GM19467 (cell line): ENCODE data around the gene NTM.

Experiments used
- ATAC-seq: cut with Tn5 transposase; IDR thresholded peaks from one replicate; pipeline ENCODE4 v1.9.1; 2021; ENCODE audit warnings: mild to moderate bottlenecking, moderate library complexity; ENCODE audit not compliant: unreplicated experiment

The NTM gene

DNA sequence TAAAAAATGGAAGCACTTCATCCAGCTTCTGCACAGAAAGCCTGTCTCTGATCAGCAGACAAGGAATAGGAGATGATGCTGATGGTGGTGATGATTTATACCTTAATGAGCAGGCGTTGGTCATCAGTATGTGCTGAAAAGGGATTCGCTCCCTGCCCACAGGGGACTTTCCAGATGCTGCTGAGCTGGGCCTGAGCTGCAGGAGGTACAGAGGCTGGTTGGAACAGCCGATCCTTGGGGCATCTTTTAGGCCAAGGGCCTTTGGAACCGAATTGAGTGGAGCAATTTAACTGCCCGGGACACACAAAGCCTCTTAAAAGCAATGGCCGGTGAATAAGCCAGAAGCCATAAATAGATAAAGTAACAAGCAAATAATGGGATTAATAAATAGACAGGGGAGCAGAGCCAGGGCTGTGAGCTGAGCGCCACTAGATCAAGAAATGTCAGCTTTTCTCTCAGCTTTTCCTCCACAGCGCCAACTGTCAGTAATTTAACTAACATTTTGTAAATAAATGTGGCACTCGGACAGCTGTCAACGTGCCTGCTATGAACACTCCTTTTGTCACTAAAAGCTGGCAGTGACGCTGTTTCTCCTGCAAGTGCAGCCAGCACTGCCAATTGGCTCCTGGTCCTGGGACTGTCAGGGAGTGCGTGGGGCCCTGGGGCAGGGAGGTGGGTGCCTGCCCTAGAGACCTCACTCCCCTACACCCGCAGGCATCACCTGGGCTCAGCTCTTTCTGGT, 562.3 kb downstream of the NTM start:
- no peak for ATAC-seq

DNA sequence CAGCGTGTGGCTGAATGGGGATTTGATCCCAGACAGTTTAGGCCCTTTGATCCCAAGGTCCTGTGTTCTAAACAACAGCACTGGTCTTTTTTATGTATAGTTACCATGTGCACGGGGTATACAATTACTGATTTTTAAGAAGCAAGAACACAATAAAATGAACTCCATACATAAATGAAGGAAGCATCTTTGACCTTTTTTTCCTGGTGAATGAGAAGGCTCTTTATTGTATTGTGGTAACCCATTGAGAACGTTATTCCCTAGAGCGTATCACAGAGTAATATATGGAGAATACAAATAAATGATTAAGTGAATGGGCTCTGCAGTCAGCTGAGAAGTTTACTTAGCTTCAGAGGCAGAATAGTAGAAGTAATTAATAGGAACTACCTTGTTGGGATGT, 563.6 kb downstream of the NTM start:
- no peak for ATAC-seq

DNA sequence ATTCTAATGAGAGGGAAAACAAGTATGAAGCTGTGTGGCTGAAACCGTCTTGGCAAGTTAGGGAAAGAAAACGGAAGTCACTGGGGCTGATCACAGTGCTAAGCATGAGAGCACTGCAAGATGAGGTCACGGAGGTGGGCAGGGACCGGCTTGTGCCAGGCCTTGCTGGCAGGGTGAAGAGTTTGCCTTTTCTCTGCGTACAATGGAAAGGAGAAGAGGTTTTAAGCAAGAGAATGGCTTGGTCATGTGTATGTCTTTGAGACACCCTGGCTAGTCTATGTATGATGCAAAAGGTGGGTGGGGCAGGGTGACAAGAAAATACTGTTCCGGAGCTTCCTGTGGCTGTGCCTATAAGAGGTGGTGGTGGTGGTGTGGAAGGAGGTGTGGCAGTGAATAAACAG, 567.9 kb downstream of the NTM start:
- no peak for ATAC-seq

DNA sequence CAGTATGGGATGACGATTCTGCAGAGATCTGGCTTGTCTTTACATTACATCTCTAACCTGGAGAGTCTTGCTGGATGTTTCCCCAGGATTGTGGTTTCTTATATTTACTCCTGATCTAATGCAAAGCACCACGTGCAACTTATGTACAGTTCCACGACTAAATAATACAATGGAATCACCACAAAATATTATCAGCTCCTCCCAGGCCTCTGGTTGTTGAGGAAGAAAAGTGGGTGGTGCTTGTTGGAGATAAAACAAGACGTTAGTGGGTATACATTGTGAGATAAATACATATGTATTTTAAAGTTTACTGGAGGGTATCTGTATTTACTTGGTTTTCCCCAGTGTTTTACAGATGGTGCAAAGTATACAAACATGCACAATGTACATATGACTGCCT, 569.7 kb downstream of the NTM start:
- ATAC-seq = no peak

DNA sequence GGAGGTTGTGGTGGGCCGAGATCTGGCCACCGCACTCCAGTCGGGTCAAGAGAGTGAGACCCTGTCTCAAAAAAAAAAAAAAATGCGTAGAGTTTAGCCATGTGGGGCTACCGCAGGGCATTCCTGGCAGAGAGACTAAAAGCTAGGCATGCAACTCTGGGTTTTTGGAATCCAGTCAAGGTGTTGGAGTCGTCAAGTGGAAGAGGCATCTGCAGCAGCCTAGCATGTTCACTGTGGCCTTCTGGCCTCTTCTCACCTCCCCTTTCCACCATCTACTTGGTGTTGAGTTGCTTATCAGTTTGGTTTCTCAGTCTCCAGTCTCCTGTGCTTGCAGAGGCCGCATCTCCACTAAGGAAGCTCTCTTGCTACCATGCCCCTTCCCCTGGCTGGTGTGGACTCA, 572.5 kb downstream of the NTM start:
- no peak for ATAC-seq

DNA sequence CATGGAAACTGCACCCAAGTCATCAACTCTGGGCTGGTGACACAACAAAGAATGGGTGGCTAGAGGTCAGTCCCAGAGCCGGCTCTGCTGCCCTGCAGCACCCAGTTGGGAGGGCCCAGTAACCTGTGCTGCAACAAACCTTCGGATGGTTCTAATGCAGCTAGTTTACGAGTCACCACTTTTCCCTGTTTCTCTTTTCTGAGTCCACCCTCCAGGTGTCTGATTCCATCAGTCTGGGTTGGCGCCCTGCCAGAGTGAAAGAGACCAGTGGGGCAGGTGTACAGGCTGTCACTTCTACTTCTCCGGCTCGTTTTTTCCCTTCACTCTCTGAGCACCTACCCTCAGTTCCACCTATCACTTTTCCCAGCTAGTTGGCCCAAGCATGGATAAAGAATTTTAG, 572.9 kb downstream of the NTM start:
- no peak for ATAC-seq

DNA sequence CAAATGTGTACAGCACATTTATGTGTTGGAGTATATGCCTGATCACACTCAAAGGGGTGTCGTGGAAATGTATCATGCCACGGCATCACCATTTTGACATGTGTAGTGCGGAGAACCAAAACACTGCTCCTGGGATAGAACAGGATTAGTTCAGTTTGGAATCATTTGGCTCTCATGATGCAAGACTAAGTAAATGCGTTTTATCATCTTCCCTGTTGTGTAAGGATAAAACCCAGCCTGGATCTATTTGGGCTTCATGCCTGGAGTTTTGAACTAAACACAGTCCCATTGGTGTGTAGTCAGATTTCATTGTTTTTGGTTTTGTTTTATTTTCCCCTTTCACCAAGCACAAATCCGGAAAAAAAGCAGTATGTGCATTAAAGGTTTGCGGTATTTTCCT, 574.3 kb downstream of the NTM start:
- no peak for ATAC-seq

DNA sequence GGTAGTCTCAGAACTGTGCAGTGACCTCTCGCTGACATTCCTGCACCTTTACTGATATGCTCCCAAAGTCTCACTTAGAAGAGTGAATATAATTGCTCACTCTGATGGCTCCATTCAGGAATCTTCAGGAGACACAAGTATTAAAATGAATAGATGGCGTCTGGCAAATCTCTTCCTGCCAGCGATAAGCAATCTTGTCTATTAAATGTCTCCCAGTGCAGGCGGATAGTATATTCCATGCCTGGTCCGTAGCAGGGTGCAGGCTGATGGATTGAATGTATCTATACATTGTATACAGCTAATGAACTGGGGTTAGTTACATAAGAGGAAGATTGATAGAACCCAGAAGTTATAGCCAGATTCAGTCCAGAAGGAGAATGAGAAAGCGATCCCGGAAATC, 575.3 kb downstream of the NTM start:
- ATAC-seq = no peak

DNA sequence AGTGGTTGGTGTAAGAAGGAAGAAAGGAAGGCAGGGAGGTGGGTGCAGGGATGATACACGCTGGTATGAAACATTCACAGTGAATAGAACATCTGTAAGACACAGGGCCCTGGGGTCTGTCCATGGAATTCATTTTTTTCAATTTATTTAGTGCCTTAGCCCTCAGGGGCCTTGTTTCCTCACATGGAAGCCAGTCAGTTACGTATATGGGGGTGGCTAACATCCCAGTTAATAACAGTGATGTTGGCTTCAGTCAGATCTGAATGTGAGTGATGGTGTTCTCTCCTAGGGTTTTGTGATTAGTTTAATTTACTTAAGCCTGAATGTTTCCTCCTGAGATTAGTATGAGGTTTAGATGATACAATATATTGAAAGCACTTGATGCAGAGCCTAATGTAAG, 577.1 kb downstream of the NTM start:
- no peak for ATAC-seq

DNA sequence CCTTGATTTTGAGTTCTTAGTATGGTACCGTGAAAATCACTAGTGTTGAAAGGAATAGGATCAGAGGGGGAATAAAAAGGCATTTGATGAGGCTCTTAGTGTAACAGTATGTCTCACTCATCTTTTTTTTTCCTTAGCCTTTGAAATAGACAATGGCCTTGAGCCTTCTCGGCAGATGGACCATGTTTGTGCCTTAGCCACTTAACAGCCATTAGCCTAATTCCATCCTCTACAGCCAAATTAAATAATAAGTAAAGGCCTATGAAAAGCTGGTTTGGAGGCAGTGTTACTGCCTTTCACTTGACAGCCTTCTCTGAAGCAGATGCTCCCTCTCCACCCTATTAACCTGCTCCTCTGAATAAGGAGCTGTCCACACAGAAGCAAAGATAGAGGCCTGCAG, 580.7 kb downstream of the NTM start:
- ATAC-seq = no peak

DNA sequence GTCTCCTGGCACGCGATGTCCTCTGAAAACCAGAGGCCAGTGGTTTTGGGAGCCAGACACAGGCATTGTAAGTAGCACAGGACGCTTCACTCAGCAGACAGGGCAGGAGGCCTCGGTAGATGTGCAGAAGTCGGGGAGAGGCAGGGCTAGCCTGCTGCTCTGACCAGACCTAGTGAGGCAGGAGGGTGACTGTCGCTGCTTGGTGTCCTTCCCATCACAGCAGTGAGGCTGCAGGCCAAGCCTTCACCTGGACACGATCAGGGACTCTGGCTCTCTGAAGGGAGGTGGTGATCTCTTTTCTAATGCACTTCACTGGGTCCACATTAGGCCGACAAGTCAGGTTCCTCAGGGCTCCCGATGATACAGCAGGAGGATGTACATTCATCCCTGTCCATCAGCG, 583.7 kb downstream of the NTM start:
- no peak for ATAC-seq

DNA sequence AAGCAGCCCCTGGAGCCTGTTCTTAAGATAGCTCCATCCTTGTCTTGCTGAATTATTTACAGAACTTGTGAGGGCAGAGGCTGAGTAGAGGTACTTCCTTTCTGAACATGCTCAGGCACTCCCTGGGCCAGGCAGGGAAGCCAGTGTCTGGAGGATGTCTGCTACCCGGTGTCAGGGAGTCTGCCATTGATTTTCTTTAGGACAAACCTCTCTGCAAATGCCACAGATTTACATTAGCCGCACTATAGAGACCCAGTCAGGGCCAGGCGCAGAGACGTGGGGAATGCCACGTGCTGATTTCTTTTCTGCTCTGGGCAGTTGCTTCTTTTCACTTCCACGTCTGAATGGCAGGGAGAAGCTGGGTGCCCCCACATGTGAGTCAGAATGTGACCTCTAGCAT, 585.5 kb downstream of the NTM start:
- ATAC-seq = no peak

DNA sequence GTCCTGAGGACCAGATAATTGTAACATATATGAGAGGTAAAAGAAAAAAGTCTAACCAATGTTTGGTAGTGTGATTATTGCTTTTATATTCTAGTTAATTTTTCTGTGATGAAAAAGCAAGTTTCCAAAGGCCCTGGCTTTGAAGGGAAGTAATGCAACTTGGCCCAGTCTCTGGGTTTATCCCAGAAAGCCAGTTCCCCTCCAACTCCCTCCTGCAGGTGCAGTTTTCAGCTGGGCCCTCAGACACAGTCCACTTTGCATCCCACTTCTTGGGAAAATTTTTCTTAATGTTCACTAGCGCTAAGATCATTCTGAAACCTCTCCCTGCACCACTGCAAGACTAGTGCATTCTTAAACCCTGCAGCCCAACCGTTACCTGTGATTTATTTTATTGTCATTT, 586.8 kb downstream of the NTM start:
- no peak for ATAC-seq

DNA sequence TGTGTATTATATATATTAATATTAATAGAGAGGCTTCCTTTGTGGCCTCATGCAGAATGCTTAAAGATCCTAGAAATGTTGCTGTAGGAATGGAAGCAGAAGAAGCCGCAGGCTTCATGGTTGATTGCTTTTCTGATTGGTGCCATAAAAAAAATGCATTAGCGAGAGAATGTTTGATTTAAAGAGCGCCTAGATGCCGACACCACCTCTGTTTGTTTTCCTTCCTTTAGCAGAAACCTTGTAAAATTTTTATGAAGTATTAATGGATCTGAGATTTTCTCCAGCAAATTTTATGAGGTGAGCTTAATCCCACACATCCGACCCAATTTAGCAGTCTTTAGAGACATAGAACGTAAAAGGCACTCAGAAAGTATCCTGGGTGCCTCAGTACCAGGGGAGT, 587.5 kb downstream of the NTM start:
- ATAC-seq = no peak

DNA sequence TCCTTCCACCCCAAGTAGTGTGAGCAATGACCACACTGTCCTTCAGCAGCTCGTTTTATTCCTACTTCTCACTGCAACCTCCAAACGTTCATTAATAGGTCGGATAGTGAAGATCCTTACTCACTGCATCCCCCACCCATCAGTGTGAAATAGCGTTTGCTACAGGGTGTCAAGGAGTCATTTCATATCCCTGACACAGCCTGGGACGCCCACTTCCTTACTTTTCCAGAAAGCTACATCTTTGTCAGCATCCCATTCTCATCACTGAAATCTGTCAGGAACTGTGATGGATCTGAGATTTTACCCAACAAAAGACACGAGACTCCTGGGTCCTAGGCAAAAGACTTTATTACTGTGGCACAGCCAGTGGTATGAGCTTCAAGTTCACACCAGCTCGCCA, 592.4 kb downstream of the NTM start:
- ATAC-seq = no peak

DNA sequence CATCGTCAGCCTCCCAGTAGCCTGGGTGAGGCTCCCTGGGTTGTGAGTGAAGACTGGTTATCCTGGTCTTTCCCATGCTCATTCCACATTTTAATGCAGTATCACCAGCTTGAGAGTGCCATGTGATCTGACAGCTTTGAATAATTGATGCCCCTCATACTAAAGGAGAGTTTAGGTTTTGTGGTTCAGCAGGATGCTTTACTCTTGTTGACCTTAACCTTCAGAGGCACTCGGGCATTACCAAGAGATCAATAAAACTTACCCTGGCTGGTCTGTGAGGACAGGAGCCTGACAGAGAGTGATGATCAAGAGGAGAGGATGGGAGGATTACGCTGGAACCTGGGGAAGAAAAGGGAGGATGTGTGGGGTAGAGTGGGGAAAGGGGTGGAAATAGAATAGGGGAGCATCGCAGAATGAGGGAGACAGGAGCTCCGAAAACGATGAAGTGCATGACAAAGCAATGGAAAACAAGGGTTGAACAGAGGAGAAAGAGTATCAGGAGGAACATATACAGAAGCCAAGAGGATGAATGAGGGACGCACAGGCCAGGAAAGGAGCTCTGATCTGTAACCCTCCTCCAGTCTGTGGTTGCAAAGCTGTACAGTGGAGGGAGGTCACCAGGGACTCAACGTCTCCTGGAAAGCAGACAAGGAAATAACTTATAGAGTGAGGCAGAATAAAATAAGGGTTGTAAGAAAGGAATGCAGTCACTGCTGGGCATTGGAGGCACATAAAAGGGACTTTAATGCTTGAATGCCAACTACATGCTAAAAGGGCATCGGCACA, 594.5 kb downstream of the NTM start:
- no peak for ATAC-seq

DNA sequence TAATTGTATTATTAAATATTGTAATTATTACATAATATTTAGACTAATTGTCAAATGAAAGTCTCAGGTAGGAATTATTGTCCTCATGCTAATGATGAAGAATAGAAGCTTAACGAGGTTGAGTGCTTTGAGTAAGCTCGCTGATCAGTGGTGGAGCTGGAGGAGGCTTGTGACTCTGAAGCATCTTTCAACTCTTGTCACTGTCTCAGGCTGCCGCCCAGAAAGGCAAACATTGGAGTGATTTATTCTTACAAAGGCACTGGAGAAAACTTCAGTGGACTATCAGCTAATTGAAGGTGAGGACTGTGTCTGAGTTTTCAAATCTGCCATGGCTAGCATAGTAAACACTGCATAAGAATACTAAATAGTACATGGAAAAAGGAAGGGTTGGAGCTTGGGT, 595.1 kb downstream of the NTM start:
- no peak for ATAC-seq

DNA sequence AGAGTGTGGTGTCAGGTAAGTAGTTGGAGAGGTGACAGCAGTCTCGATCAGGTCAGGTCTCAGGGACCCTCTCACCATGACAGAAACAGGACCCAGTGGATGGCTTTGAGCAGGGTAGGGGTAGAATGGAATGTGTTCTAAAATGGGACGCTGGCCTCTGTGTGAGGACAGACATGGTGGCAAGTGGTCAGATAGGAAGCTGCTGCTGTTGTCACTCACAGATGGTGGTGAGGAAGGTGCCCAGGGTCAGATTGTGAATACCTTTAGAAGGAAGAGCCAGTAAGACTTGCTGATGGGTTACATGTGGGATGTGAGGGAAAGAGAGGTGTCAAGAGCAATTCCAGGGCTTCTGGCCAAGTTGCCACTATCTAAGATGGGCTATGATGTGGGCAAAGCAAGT, 596.3 kb downstream of the NTM start:
- no peak for ATAC-seq

DNA sequence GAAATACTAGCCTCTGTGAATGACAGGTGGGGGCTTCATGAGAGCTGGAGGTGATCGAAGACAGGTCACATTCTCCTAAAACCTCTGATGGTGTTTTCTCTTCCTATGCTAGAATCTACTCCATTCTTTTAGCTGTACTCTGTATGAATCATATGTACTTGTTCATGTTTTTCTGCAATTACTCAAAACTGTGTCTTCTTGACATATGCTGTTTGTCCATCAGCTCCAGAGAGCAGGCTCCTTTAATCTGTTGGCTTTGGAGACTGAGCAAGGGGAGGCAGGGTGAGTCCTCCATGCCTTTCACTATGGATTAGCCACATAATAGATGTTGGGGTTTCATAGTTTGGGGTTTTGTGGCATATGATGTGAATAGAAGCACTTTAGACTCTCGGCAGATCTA, 598.8 kb downstream of the NTM start:
- no peak for ATAC-seq

DNA sequence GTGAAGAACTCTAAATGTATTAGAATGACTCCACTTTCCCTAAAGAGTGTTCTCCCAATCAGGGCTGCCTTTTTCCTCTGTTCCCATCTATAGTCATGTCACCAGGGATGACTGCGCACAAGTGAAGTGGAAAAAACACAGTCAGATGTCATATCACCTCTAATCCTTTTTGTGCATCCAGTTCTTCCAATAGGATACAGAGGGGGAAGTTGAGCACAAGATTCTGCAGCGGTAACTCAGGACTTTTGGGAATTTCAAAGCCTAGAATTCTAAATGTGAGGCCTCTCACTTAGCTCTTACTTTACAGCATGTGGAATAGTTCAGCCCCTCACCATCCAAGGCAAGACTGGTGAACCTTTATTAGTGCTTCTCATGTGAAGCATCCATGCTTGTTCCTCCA, 602.6 kb downstream of the NTM start:
- no peak for ATAC-seq

DNA sequence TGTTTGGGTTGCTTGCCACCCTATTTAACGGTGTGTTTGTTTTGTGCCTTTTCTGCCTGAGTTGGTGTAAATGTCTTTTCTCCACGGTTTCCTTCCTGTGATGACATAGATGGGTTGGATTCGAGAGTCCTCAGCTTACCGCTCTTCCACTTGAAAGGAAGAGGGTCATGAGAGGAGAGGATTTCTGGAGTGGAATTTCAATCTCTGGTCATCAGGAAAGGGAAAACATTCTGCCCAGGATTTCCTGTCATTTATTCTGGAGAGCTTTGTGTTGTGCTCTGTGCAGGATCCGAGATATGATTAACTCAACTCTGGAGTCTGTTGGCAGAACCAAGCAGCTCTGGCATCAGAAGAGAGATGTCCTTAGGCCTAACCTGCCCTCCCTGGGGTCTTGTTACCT, 605.2 kb downstream of the NTM start:
- ATAC-seq = no peak

DNA sequence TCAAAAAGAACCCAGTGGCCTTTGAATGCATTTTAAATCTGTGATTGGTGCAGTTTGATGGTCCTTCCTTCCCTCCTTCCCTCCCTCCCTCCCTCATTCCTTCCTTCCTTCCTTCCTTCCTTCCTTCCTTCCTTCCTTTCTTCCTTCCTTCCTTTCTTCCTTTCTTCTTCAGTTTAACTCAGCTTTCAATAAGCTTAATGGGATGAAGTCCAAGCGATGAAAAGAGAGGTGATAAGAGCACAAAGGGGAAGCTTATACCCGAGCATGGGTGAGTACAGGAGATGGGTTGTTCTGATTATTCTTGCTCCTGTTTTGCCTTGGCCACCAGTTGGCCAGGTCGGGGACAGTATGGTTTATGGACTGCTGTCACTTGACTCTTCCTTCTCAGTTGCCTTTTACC, 605.6 kb downstream of the NTM start:
- ATAC-seq = no peak

DNA sequence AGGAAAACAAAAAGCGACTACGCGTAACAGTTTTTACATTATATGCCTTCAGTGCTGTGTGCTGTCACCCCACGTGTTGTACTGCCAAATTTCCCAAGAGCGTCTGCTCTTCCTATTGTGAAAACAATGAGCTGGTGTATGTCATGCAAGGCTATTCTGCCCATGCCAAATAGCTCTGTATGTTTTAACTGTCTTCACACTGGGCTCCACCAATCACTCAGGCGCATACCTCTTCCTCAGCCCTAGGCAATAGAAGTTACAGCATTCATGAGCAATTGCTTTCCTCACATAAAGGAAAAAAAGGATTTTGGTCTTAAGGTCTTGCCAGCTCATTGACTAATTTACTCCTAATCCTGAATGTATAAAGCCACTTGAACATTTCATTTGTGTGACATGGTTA, 606.8 kb downstream of the NTM start:
- no peak for ATAC-seq
